Activated CD8-positive, alpha-beta memory T cell treated with anti-CD3 and anti-CD28 coated beads, Interleukin-2, amount 50 U/mL, for 1 hour (primary cell): ENCODE measurements around the gene CNGA3.
"Not testable (repeated sequence)": the region's sequence is repeated elsewhere in the genome, so short reads cannot be mapped to it uniquely, and the experiment has no call there.

Experiments
- DNase-seq: peaks from one replicate; pipeline ENCODE4 v3.0.0-alpha.2; 2020; ENCODE audit errors: extremely low read depth

CNGA3 gene

GRCh38 chr2:98399140-98399539 is 52.9 kb downstream of the CNGA3 start:
- no peak for DNase-seq

- DNase-seq, result no peak
Measured at GRCh38 chr2:98403878-98404277, 57.6 kb downstream of the CNGA3 start.

GRCh38 chr2:98404556-98405250 is 58.4 kb downstream of the CNGA3 start:
- DNase-seq, result no peak

DNA sequence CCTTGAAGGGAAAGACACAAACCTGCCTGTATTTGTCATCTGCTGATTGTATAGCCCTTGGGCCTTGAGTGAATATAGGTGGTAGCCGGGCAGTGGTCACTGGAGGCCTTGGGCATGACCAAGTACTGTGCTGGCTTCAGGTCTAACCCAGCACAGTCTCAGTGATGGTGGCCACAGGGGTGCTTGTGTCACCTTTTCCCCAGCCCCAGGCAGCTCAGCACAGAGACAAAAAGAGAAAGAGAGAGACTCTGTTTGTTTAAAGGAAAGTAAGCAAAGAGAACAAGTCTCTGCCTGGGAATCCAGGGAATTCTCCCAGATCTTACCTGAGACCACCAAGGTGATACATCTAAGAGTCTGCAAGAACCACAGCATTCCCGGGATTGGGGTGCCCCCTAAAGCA is 59.0 kb downstream of the CNGA3 start:
- DNase-seq, result no peak

DNA sequence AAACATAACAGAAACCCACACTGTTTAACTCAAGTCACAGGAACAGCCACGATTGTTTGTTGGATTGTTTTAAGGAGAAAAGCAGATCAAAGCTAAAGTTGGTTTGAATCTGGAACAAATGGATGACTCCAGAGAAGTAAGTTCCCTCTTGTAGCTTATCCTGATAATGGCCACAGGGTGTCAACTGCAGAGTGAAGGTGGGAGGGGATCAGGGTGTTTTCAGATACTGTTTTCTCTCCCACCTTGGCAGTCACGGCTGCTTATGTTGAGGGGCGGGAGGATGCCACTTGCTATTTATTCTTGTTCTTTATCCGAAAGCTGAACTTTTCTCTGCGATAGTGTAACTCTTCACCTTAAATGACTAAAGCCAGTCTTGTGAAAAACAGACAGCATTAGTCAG is 61.9 kb downstream of the CNGA3 start:
- no peak for DNase-seq

- DNase-seq, result peak; percentile 36
Measured at GRCh38 chr2:98412751-98413458, 66.6 kb downstream of the CNGA3 start.

- DNase-seq, result not testable (repeated sequence)
Measured at GRCh38 chr2:98414246-98414645, 68.0 kb downstream of the CNGA3 start.

DNA sequence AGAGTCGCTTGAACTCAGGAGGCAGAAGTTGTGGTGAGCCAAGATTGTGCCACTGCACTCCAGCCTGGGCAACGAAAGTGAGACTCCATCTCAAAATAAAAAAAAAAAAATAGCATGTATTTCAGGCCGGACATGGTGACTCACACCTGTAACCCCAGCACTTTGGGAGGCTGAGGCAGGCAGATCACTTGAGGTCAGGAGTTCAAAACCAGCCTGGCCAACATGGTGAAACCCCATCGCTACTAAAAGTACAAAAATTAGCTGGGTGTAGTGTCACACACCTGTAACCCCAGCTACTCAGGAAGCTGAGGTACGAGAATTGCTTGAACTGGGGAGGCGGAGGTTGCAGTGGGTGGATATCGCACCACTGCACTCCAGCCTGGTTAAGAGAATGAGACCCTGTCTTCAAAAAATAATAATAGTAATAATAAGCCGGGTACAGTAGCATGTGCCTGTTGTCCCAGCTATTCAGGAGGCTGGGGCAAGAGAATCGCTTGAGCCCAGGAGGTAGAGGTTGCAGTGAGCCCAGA is 69.5 kb downstream of the CNGA3 start:
- DNase-seq, result not testable (repeated sequence)

DNA sequence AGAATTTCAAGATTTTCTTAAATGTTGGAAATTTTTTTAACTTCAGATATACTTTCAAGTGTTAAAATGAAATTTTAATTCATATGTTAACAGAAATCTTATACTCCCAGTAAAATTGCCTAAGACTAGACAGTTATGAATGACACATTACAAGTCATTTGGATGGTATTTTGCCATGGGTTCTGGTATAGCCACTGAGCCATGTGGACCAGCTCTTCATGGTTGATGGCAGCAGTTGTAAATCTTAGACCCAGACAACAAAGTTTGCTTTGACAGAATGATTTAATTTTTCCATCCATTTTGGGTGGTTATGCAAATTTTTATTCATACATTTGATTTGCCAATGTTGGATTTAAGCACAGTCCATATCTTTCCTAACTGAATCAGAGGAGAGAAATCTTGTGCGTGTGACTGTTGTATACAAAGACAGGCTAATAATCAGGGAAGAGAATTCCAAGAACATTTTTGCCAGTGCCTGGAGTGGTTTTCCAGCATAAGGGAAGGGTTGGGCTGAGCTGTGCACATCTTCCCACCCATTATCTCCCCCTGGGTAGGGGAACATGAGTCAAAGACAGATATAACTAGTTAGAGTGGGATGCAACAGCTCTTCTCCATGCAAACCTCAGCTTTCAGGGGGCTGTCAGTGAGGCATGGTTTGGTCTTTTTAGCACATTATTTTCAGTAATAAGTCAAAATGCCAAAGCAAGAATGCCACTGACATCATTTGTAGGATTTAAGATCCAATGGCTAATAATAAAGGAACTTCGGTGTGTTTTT is 70.3 kb downstream of the CNGA3 start:
- no peak for DNase-seq

- no peak for DNase-seq
Measured at GRCh38 chr2:98419544-98419943, 73.3 kb downstream of the CNGA3 start.

DNA sequence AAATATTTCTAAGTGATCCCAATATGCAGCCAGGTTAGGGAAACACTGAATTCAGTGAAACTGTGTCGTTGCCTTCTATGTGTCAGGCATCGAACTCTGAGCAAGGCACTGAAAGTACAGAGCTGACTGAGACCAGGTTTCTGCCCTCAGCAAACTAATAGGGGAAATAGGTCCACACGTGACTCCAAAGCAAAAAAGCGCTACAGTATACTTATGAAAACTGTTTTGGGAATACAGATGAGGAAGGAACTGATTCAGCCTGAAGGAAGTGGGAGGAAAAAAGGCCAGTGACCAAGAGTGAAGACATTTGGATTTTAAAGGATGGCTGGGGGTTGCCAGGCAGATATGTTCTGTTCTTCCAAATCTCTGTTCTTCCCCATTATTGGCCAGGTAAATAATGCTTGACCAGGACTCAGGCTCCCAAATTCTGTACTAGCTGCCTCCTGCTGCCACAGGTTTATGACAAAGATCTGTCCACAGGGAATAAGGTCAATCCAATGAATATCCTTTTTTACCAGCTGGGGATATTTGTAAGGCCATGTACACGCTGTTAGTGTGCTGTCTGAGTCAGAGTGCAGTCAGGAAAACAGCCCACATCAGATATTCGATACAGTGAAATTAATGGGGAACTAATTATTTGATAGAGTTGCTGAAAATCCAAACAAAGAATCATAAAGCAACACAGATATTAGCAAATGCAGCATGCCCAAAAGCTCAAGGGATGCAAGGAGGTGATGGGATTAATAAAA is 73.9 kb downstream of the CNGA3 start:
- no peak for DNase-seq

DNA sequence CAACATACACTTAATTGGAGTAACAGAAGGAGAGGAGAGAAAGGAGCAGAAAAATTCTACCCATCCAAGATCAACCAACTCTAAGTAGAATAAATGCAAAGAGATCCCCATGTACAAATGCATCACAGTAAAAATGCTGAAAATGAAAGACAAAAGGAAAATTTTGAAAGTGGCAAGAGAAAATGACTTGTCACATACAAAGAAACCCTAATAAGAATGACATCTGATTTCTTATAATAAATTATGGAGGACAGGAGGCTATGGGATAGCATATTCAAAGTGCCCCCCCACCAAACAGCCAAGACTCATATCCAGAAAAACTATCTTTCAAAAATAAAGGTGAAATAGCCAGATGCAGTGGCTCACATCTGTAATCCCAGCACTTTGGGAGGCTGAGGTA is 76.2 kb downstream of the CNGA3 start:
- DNase-seq, result no peak

DNA sequence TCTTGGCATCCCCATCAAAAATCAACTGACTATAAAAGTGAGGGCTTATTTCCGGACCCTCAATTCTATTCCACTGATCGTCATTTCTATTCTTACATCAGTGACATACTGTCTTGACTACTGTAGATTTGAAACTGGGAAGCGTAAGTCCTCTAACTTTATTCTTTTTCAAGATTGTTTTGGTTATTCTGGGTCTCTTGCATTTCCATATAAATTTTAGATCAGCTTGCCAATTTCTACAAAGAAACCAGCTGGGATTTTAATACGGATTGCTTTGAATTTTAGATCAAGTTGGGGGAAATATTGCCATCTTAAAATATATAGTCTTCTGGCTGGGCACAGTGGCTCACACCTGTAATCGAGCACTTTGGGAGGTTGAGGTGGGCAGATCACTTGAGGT is 80.5 kb downstream of the CNGA3 start:
- no peak for DNase-seq

DNA sequence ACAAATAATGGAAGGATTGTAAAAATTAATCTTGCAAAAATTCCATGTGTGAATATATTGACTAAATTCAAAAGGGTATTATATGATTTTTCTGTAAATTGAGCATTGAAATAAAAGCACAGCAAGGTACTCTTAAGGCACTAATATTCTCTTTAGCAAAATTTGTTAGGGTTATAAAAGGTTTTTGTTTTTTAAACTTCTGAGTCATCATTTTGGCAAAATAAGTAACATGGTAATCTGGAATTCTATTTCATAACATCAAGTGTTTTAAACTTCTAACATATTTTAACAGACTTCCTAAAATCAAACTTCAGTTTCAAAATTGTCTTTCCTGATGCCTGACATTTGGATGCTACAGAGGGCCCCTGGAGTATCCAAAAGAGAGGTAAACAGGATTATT is 85.9 kb downstream of the CNGA3 start:
- no peak for DNase-seq

DNA sequence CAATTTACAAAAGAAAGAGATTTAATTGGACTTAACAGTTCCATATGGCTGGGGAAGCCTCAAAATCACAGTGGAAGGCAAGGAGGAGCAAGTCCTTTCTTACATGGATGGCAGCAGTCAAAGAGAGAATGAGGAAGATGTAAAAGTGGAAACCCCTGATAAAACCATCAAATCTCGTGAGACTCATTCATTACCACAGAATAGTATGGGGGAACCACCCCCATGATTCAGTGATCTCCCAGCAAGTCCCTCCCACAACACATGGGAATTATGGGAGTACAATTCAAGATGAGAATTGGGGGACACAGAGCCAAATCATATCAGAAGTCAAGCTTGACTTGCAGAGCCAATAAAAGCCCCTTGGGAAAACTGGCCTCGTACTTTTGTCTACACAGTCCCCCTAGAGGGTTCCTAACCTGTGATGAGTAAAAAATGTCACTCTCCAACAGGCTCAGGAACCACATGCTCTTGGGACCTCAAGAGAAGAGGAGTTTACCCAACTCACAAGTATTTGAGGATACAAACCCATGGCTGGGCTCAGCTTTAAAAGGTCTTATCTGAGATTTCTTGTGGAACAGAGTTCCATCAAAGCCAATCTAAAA is 87.2 kb downstream of the CNGA3 start:
- no peak for DNase-seq

GRCh38 chr2:98434492-98434891 is 88.2 kb downstream of the CNGA3 start:
- DNase-seq, result no peak

DNA sequence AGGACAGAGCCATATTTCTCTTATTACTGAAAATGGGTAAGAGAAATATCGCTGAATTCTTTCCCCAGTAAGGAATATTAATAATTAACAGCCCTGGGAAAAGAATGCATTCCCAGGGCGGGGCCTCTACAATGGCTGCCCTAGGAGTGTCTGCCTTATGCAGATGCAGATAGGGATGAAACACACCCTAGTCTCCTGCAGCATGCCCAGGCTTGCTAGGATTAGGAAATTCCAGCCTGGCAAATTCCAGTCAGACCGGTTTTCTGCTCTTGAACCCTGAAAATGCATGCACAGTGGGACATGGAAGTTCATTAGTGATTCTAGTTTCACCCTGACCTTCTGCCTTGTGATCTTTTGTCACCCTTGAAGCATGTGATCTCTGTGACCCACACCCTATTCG is 89.4 kb downstream of the CNGA3 start:
- not testable (repeated sequence) for DNase-seq

- DNase-seq, result no peak
Measured at GRCh38 chr2:98436734-98437133, 90.5 kb downstream of the CNGA3 start.

DNA sequence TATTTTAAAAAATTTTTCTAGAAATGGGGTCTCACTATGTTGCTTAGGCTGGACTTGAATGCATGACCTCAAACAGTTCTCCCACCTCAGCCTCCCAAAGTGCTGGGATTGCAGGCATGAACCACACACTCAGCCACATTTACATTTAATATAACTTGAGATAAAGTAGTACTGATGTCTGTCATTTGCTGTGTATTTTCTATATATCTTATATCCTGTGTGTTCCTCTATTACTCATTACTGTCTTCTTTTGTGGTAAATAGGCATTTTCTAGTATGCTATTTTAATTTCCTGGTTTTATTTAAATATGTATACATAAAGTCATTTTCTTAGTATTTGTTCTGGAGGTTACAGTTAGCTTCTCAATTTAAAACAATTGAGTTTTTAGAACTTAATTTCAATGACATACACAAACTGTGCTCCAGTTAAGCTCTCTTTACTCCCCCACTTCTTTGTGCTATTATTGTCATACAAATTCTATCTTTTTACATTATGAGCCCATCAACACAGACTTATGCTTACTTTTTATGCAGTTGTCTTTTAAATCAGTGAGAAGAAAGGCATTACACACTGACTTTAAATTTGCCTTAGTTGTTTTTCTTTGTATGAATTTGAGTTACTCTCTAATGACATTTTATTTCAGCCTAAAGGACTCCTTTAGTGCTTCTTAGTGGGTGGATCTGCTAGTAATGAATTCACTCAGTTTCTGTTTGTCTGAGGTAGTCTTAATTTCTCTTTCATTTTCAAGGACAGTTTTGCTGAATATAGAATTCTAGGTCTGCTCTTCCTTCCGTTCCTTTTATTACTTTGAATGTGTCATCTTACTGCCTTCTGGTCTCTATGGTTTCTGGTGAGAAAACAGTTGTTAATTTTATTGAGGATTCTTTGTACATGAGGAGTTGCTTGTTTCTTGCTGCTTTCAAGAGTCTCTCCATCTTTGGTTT is 92.2 kb downstream of the CNGA3 start:
- DNase-seq, result no peak
